SIG-M5 treated with dmso at 0.1 percent for 504 hours (cell line): ENCODE measurements around the gene OBSCN.

Experiments used
- DNase-seq: peaks from one replicate; lab custom pipeline; 2025; ENCODE audit not compliant: unreplicated experiment; lab: John Stamatoyannopoulos, UW

The OBSCN gene

DNA sequence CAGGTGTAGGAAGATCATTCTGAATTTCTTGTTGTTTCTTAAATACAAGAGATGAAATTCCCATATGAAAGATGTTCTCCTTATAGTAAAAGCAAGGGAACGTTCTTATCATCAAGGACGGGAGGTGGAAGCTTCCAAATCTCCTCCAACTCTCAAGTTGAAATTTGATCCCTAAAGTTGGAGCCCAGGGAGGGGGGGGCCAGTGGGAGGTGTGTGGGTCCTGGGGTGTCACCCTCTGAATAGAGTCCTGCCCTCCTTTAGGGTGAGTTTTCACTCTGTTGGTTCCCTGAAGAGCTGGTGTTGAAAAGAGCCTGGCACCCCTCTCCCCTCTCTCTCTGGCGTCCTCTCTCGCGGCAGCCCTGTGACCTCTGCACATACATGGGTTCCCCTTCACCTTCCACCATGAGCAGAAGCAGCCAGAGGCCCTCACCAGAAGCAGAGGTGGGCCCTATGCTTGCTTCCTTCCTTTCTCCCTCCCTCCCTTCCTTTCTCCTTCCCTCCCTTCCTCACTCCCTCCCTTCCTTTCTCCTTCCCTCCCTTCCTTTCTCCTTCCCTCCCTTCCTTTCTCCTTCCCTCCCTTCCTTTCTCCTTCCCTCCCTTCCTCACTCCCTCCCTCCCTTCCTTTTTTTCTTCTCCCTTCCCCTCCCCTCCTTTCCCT, 218.8 kb downstream of the OBSCN start:
- DNase-seq, result no peak

DNA sequence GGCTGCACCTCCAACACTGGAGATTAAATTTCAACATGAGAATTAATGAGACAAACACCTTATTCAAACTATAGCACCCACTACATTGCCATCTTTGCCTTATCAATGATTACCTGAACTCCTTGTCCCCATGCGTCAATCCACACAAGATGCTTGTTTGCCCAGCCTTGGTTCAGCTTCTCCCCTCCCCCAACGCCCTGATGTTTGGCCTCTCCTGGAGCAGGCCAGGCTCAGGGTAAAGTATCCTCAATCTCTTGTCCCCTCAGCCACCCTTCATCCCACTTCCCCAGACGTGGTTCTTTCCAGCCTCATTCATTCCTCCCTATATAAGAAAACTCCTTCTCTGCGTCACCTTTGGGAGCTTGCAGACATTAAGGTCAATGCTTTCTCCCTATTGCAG, 220.6 kb downstream of the OBSCN start:
- DNase-seq, result no peak
